ENCODE measurements around the gene DIAPH1. TPM values are rescaled to one million over a fixed set of nuclear protein-coding genes. Genes with fewer than 3 reads are reported as not detected.
A peak's percentile ranks its signal among the peaks of the same experiment; 100 is the strongest.
"Not testable (repeated sequence)": the region's sequence is repeated elsewhere in the genome, so short reads cannot be mapped to it uniquely, and the experiment has no call there.

The DIAPH1 gene
- total RNA-seq, 2 donors from 2014 or later, result 256 to 327 TPM

DNA sequence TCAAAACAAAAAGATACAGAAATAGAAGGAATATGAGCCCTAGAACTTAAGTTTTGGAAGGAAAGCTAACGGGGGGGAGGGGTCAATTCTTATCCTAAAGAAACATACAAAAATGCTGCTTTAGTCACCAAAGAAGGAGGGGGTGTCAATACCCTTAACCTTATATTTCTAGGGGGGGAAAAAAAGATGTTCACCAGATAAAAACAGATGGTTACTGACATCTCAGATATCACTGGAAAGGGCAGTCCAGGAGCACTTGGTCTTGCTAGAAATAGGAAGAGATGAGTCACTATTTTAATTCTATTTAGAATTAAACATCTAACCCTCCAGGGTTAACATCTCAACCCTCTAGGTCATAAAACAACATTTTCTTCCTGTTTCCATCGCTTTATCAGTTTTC lies 1.7 kb downstream of the DIAPH1 start:
- no peaks in the 10 kb centered on the region for H3K9me3 ChIP-seq (ENCODE audit: control insufficient read depth, low read length, poor library complexity, severe bottlenecking)
- peaks cover 10% of the 10 kb centered on the region for H3K36me3 Mint-ChIP-seq (ENCODE audit: low read depth)
- DNase-seq (no peak), ATAC-seq (no peak)
- H3K4me1 Mint-ChIP-seq, result peaks cover 47% of the 10 kb centered on the region
- H3K27me3 Mint-ChIP-seq, result no peaks in the 10 kb centered on the region
- peak overlapping the region; percentile 100 for H3K4me3 Mint-ChIP-seq
- peak overlapping the region; percentile 98 for H3K27ac Mint-ChIP-seq

DNA sequence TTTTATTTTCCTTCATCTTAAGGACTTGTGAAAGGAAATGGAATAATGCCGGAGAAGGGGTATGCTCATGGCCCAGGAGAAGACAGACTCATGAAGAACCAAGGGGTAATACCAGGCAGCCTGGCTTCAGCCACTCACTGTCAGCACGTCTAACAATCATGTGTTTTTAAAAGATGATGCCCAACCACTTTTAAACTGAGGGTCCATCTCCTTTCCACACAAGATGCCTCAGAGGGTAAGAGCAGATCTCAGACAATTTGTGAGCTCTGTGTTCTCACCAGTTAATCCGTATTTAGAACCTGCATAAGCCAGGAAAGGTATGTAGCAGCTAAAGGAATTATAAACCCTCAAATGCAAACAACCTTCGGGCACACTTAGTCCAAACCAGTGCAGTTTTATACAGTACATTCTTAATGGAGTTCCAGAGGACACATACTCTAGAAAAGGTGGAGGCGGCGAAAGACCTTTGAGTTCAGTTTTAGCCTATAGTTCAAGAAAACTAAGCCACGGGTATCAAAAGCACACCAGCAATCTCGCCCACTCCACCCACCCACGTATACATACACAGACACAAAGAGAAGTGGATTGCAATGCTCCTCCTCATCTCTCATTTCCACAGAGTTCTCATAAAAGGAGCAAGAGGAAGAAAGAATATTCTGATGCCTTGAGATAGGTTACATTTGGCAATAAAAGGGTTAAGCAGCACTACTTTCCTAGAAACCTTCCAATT lies 2.6 kb downstream of the DIAPH1 start:
- no peak for ATAC-seq
- no peak for DNase-seq
- Mint-ChIP-seq H3K36me3 (ENCODE audit: low read depth) (peaks cover 11% of the 10 kb centered on the region), H3K27ac (peak overlapping the region; percentile 98), H3K4me3 (peak overlapping the region; percentile 100), H3K4me1 (peaks cover 51% of the 10 kb centered on the region), H3K27me3 (no peaks in the 10 kb centered on the region)
- no peaks in the 10 kb centered on the region for H3K9me3 ChIP-seq (ENCODE audit: control insufficient read depth, low read length, poor library complexity, severe bottlenecking)

DNA sequence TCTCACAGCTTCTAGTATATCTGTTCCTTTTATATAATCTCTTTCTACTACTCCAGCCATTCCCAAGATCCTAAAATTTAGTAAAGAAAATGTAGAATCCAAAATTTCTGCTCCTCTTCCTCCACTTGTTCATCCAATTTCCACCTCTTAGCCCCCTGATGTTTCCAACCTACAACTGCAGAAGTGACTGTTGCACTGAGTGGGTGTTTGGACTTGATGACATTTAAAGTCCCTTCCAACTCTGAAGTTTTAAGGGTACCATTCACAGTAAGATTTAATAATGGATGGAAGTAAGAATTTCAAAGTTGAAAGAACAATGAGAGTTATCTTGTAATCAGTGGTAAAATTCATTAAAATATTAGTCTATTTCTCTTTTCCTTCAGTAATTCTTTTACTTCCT lies 5.5 kb downstream of the DIAPH1 start:
- no peak for DNase-seq
- Mint-ChIP-seq H3K36me3 (ENCODE audit: low read depth) (peaks cover 12% of the 10 kb centered on the region), H3K4me3 (peak overlapping the region; percentile 71), H3K4me1 (peaks cover 63% of the 10 kb centered on the region), H3K27ac (peak overlapping the region; percentile 78), H3K27me3 (no peaks in the 10 kb centered on the region)
- no peak for ATAC-seq
- H3K9me3 ChIP-seq (ENCODE audit: control insufficient read depth, low read length, poor library complexity, severe bottlenecking), result no peaks in the 10 kb centered on the region

DNA sequence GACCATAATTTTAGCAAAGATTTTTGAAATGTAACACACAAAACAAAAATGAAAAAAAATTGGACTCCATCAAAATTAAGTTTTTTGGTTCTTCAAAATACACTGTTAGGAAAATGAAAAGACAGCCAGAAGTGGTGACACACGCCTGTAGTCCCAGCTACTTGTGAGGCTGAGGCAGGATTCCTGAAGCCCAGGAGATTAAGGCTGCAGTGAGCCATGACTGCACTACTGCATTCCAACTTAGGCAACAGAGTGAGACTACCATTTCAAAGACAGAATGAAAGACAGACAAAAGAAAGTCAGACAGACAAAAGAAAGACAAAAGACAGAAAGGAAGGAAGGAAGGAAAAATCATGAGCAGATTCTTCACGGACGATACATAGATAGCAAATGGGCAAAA lies 7.5 kb downstream of the DIAPH1 start:
- no peaks in the 10 kb centered on the region for H3K27me3 Mint-ChIP-seq
- H3K27ac Mint-ChIP-seq, result peak overlapping the region; percentile 97
- peaks cover 63% of the 10 kb centered on the region for H3K4me1 Mint-ChIP-seq
- H3K9me3 ChIP-seq (ENCODE audit: control insufficient read depth, low read length, poor library complexity, severe bottlenecking), result no peaks in the 10 kb centered on the region
- H3K4me3 Mint-ChIP-seq, result peak overlapping the region; percentile 84
- H3K36me3 Mint-ChIP-seq (ENCODE audit: low read depth), result peaks cover 6% of the 10 kb centered on the region
- DNase-seq (no peak), ATAC-seq (no peak)

DNA sequence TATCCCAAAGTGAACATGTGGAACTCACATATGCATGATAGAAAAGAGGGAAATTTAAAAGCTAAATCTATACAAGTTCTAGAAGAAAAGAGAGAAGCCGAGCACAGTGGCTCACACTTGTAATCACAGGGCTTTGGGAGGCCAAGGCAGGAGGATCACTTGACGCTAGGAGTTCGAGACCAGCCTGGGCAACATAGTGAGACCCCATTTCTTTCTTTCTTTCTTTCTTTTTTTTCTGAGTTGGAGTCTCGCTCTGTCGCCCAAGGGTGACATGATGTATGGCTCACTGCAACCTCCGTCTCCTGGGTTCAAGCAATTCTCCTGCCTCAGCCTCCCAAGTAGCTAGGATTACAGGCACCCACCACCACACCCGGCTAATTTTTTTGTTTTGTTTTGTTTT lies 8.9 kb downstream of the DIAPH1 start:
- H3K4me3 Mint-ChIP-seq, result peak overlapping the region; percentile 53
- H3K9me3 ChIP-seq (ENCODE audit: control insufficient read depth, low read length, poor library complexity, severe bottlenecking); H3K27me3 Mint-ChIP-seq; ATAC-seq; H3K36me3 Mint-ChIP-seq (ENCODE audit: low read depth); DNase-seq: not testable (repeated sequence)
- H3K27ac Mint-ChIP-seq, result peak overlapping the region; percentile 97
- peaks cover 61% of the 10 kb centered on the region for H3K4me1 Mint-ChIP-seq

DNA sequence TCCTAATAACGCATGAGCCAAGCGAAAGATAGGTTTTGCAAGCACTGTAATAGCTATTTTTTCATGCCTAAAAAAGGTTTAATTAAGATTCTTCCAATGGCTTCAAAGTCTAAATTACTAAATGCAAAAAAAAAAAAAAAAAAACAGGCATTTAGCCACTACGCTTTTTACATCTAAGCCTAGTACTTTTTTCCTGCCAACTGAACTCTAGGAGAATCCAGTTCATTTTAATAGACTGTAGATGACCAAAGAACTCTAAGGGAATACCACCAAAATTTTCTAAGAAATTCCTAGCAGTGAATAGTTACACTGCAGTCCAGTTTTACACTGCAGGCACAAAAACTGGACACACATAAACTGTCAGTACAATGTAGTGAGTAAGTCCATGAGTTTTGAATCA lies 9.8 kb downstream of the DIAPH1 start:
- Mint-ChIP-seq H3K36me3 (ENCODE audit: low read depth) (peaks cover 6% of the 10 kb centered on the region), H3K27me3 (no peaks in the 10 kb centered on the region), H3K4me1 (peaks cover 63% of the 10 kb centered on the region), H3K27ac (peak overlapping the region; percentile 97), H3K4me3 (peak overlapping the region; percentile 53)
- H3K9me3 ChIP-seq (ENCODE audit: control insufficient read depth, low read length, poor library complexity, severe bottlenecking), result no peaks in the 10 kb centered on the region
- ATAC-seq, result no peak
- DNase-seq, result no peak

DNA sequence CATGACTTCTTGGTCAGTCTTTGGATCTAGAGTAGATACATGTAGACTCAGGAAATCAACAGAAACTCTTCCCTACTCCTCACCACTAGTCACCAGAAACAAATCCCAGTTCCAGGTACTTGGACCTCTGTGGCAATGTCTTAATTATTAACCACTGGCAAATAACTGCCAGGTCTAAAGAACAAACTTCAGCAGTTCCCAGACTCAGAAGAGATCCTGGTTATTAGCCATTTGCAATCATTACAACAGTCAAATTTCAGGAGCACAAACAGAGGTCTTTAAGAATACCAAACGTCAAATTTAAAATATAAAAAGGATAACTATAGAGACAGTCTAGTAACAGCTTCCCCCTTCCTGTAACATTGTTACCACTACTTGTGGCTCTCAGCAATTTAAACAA lies 10.2 kb downstream of the DIAPH1 start:
- Mint-ChIP-seq H3K4me1 (peaks cover 68% of the 10 kb centered on the region), H3K36me3 (ENCODE audit: low read depth) (peaks cover 6% of the 10 kb centered on the region), H3K4me3 (peak overlapping the region; percentile 50)

DNA sequence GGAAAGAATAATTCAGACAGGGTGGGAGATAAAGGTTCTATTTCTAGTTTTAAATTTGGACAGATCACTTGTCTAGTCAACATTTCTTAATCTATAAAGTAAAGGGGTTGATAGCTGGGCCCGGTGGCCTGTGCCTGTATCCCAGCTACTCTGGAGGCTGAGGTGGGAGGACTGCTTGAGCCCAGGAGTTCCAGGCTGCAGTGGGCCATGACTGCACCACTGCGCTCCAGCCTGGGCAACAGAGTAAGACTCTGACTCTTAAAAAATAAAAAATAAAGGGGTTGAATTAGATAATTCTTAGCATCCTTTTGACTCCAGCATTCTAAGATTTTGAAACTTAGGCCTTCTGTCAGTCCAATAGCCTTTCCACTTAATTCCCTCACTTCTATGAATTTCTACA lies 10.8 kb downstream of the DIAPH1 start:
- Mint-ChIP-seq H3K4me1 (peaks cover 64% of the 10 kb centered on the region), H3K27ac (peak overlapping the region; percentile 97), H3K4me3 (peak overlapping the region; percentile 60), H3K27me3 (no peaks in the 10 kb centered on the region), H3K36me3 (ENCODE audit: low read depth) (peaks cover 6% of the 10 kb centered on the region)
- H3K9me3 ChIP-seq (ENCODE audit: control insufficient read depth, low read length, poor library complexity, severe bottlenecking), result no peaks in the 10 kb centered on the region
- DNase-seq, result no peak
- no peak for ATAC-seq

More for the DNA sequence above, 10.2 kb downstream of the DIAPH1 start:
- Mint-ChIP-seq H3K27ac (peak overlapping the region; percentile 97), H3K27me3 (no peaks in the 10 kb centered on the region)
- H3K9me3 ChIP-seq (ENCODE audit: control insufficient read depth, low read length, poor library complexity, severe bottlenecking), result no peaks in the 10 kb centered on the region
- DNase-seq, result no peak
- no peak for ATAC-seq

DNA sequence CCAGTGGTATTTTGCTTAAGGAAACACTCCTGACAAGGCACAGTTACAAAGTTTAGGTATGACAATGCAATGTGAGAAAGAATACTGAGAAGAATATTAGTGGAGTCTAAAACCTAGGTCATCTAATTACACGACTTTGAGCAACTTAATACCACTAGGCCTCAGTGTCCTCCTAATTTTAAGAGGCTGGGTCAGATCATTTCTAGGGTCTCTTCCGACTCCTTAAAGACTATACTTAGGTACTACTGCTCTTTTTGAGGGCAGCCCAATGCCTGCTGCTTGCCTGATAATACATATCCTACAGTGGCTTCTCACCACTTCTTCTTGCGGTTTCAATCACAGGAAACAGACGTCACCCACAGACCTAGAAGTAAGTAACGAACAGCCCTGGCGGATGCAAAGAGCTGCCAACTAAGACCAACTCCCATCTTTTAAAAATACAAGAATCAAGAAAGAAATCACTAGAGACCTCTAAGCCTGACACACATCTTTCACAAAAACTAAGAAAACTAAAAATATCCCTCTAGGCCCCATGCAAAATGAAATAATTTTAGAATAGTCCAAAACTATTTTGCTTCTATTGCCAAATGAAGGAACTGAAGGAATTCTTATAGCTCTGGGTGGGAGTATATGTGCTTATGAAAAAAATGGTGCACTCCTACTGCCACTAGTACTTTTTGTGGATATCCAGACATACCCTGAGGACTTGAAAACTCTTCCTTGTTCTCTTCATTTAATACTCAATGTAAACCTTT lies 13.1 kb downstream of the DIAPH1 start:
- Mint-ChIP-seq H3K36me3 (ENCODE audit: low read depth) (peaks cover 2% of the 10 kb centered on the region), H3K4me1 (peaks cover 59% of the 10 kb centered on the region), H3K4me3 (peak overlapping the region; percentile 85), H3K27ac (peak overlapping the region; percentile 97), H3K27me3 (no peaks in the 10 kb centered on the region)
- no peaks in the 10 kb centered on the region for H3K9me3 ChIP-seq (ENCODE audit: control insufficient read depth, low read length, poor library complexity, severe bottlenecking)
- DNase-seq (peak; percentile 28 to 54 (median 48)), ATAC-seq (peak; percentile 96)

DNA sequence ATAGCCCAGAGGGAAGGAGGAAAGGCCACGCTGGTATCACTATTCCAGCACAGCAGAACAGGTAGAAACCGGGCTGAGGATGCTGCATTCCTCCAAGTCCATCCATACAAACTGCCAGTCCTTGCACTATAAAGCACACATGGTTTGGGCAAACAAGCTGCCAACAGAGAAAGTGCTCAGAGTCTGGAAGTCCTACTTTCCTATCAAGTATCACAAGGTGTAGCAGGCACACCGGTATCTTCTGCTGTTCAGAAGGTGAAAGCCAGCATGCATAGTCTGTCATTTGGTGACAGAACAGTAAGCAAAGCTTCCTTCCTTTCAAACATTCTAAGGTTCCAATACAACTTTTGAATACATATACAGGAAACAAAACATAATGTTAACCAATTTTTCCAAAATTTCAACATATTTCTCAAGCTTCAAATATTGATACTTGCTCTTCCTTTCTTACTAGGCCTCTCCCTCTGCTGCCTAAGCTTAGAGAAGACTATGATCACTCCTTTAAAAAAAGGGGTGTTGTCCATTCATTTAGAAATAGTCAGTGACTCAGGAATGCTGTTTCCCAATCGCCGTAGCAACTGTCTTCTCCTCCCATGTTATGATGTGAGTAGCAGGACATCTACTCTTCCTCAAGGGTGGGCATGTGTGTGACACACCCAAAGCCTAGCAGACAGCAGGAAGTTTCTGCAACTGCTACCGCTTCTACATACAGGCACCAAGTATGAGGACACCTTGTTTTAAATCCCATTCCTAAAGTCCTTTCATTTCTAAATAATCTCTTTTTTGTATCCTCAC lies 14.7 kb downstream of the DIAPH1 start:
- Mint-ChIP-seq H3K4me1 (peaks cover 63% of the 10 kb centered on the region), H3K36me3 (ENCODE audit: low read depth) (no peaks in the 10 kb centered on the region), H3K4me3 (peak overlapping the region; percentile 88), H3K27ac (peak overlapping the region; percentile 97), H3K27me3 (no peaks in the 10 kb centered on the region)
- no peaks in the 10 kb centered on the region for H3K9me3 ChIP-seq (ENCODE audit: control insufficient read depth, low read length, poor library complexity, severe bottlenecking)
- peak; percentile 20 for ATAC-seq
- no peak for DNase-seq

DNA sequence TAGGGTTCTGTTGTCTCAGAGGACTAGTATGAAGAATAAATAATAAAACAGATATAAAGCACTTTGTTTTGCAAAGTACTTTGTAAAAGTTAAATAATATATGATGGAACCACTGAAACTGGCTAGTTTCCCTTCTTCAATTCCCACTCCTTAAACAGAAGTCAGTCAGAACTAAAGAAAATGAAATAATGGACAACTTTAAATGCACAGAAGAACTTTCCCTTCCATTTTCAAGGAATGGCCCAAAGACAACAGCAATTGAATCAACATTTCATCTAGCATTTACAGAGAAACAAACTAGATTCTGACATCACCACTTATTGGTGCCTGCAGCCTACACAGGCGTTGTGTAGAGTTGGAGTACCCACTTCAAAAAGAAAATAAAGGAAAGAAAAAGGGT lies 16.2 kb downstream of the DIAPH1 start:
- H3K27me3 Mint-ChIP-seq, result no peaks in the 10 kb centered on the region
- peaks cover 60% of the 10 kb centered on the region for H3K4me1 Mint-ChIP-seq
- no peaks in the 10 kb centered on the region for H3K9me3 ChIP-seq (ENCODE audit: control insufficient read depth, low read length, poor library complexity, severe bottlenecking)
- no peaks in the 10 kb centered on the region for H3K36me3 Mint-ChIP-seq (ENCODE audit: low read depth)
- ATAC-seq (no peak), DNase-seq (no peak)
- H3K4me3 Mint-ChIP-seq, result peak overlapping the region; percentile 67
- peak overlapping the region; percentile 97 for H3K27ac Mint-ChIP-seq

DNA sequence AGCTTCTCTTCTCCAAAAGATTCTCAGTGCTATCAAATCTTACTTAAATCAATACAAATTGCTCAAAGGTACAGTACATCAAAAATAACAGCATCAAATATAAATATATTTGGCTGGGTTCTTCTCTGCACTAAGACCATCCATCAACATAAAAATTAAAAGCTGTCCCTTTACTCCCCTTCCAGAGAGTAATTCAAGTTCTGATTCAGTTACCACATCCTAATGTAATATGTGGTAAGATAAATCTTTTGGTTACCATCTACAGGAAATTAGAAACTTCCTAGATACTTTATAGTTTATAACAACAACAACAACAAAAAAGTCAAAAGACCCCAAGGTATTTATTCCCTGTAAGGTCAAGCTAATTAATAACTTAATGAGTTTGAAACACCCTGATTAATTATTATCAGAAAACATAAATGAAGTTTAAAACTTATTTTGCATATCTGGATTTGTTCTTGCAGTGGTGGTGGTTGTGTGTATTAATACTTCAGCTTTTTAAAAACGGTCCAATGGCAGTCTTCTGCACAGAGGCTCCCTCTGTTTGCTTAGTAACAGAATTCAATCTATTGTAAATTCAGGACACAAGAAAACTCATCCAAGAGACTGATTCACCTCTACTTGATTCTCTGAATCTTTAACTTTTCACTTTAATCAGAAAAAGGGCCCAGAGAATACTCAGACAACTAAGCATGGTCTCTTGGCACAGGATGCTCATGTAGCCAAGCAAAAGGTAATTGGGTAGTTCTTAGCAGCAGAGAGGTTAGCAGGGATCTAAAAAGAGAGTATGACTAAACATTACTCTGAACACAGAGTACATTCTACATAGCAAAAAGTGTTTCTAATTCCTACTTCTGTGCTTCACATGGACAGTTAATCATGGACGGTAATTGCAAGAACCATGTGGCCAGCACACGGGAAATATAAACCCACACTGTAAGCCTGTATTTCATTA lies 20.1 kb downstream of the DIAPH1 start:
- no peak for DNase-seq
- ATAC-seq, result peak; percentile 60
- Mint-ChIP-seq H3K27ac (peak overlapping the region; percentile 96), H3K27me3 (no peaks in the 10 kb centered on the region), H3K4me3 (peak overlapping the region; percentile 39), H3K36me3 (ENCODE audit: low read depth) (peaks cover 2% of the 10 kb centered on the region), H3K4me1 (peaks cover 47% of the 10 kb centered on the region)
- H3K9me3 ChIP-seq (ENCODE audit: control insufficient read depth, low read length, poor library complexity, severe bottlenecking), result no peaks in the 10 kb centered on the region

Data from T-helper 17 cell (primary cell).